GM12872 (cell line): ENCODE measurements around the gene LCTL.

Experiments used
- CTCF ChIP-seq: IDR thresholded peaks from 3 replicates; pipeline ENCODE4 v1.5.1; 2011; ENCODE audit warnings: low read depth, mild to moderate bottlenecking, low read length, moderate library complexity; ENCODE audit not compliant: insufficient read depth

Gene LCTL

GRCh38 chr15:66569461-66570137 lies 3.8 kb upstream of the LCTL start:
- no peak for TF ChIP-seq CTCF

- TF ChIP-seq CTCF = no peak
Measured at GRCh38 chr15:66567897-66568296, 2.1 kb upstream of the LCTL start.

- TF ChIP-seq CTCF = peak; percentile 67
Measured at GRCh38 chr15:66566963-66567531, 1.2 kb upstream of the LCTL start.

GRCh38 chr15:66565141-66565641 lies 607 bp downstream of the LCTL start:
- no peak for TF ChIP-seq CTCF

- no peak for TF ChIP-seq CTCF
Measured at GRCh38 chr15:66564136-66565041, 1.4 kb downstream of the LCTL start.

GRCh38 chr15:66563566-66564110 lies 2.2 kb downstream of the LCTL start:
- TF ChIP-seq CTCF = no peak

GRCh38 chr15:66563126-66563525 lies 2.7 kb downstream of the LCTL start:
- TF ChIP-seq CTCF = no peak
